Measurements from ENCODE around the gene MRPL36.

Gene MRPL36

DNA sequence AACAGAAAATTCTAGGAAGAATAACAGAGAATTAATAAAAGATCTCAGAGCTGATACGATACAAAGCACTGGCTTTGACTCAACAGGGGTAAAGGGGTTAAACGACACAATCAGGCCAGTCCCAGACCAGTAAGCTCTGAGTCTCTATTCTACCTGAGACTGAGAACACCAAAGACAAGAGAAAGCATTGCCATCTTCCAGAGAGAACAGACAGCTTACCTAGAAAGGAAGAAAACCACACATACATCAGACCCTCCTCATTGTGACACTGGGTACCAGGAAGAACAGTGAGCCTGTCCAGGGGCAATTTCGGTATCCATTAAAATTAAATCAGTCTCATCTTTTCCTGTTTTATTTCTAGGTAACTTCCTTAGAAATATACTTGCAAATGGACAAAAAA is 41.1 kb downstream of the MRPL36 start:
- Histone ChIP-seq H3K9me2 (replicated peaks; ENCODE audit: insufficient read depth, low read length) (no peaks in the 10 kb centered on the region), H3K4me1 (ENCODE audit: low read length) (no peaks in the 10 kb centered on the region)

DNA sequence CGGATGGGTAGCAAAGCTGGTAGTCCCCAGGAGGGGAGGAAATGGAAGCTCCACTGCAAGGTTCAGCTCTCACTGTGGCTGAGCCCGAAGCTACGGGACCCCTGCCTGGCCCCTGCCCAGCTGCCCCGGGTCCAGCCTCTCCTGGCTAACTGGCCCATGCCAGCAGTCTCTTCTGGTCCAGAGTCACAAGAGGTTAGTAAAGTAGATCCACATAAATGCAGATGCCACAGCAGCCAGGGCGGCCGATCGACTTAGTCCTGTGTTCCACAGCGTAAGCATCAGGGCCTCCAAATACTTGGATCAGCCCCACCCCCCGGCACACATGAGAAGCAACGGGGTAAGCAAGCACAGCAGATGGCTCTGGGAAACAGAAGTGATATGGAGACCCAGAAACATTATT is 42.1 kb downstream of the MRPL36 start:
- H3K27ac ChIP-seq (ENCODE audit: low read length), result no peak overlapping the region
- no peak overlapping the region for H2AFZ ChIP-seq (ENCODE audit: low read length)
- no peak for TF ChIP-seq CTCF (IDR thresholded peaks at IDR 0.05; ENCODE audit: low read length)
- no peak for TF ChIP-seq EZH2phosphoT487 (IDR thresholded peaks at IDR 0.05; ENCODE audit: low read length)
- no peak for TF ChIP-seq EZH2 (optimal IDR thresholded peaks at IDR 0.05; ENCODE audit: low read depth, low read length)
- H3K4me3 ChIP-seq (ENCODE audit: low read length), result no peak overlapping the region
- no peaks in the 10 kb centered on the region for H3K4me1 ChIP-seq (ENCODE audit: low read length)
- H3K9me2 ChIP-seq (replicated peaks; ENCODE audit: insufficient read depth, low read length), result no peaks in the 10 kb centered on the region
- no peaks in the 10 kb centered on the region for H3F3A ChIP-seq (ENCODE audit: insufficient read depth, low read length)
- H3K4me2 ChIP-seq (ENCODE audit: low read depth, low read length), result no peak overlapping the region
- no peak overlapping the region for H3K9ac ChIP-seq (ENCODE audit: low read length)
- H3K9me3 ChIP-seq (replicated peaks; ENCODE audit: insufficient read depth, low read length), result no peaks in the 10 kb centered on the region
- H3K79me2 ChIP-seq (ENCODE audit: low read length), result no peaks in the 10 kb centered on the region
- no peak for DNase-seq
- H3K27me3 ChIP-seq (replicated peaks; ENCODE audit: insufficient read depth, low read length), result peaks cover 47% of the 10 kb centered on the region
- no peaks in the 10 kb centered on the region for H3K36me3 ChIP-seq (replicated peaks; ENCODE audit: insufficient read depth, low read length)
- no peaks in the 10 kb centered on the region for H4K20me1 ChIP-seq (ENCODE audit: insufficient read depth, low read length)

More for the DNA sequence above, 41.1 kb downstream of the MRPL36 start:
- no peak for DNase-seq
- no peaks in the 10 kb centered on the region for H3F3A ChIP-seq (ENCODE audit: insufficient read depth, low read length)
- H3K4me2 ChIP-seq (ENCODE audit: low read depth, low read length), result no peak overlapping the region
- peaks cover 42% of the 10 kb centered on the region for H3K27me3 ChIP-seq (replicated peaks; ENCODE audit: insufficient read depth, low read length)
- no peaks in the 10 kb centered on the region for H3K79me2 ChIP-seq (ENCODE audit: low read length)
- no peaks in the 10 kb centered on the region for H4K20me1 ChIP-seq (ENCODE audit: insufficient read depth, low read length)
- H3K27ac ChIP-seq (ENCODE audit: low read length), result no peak overlapping the region
- H3K36me3 ChIP-seq (replicated peaks; ENCODE audit: insufficient read depth, low read length), result no peaks in the 10 kb centered on the region
- H3K4me3 ChIP-seq (ENCODE audit: low read length), result no peak overlapping the region
- TF ChIP-seq EZH2phosphoT487 (IDR thresholded peaks at IDR 0.05; ENCODE audit: low read length), result no peak
- no peak for TF ChIP-seq EZH2 (optimal IDR thresholded peaks at IDR 0.05; ENCODE audit: low read depth, low read length)
- no peak for TF ChIP-seq CTCF (IDR thresholded peaks at IDR 0.05; ENCODE audit: low read length)
- H3K9me3 ChIP-seq (replicated peaks; ENCODE audit: insufficient read depth, low read length), result no peaks in the 10 kb centered on the region
- no peak overlapping the region for H2AFZ ChIP-seq (ENCODE audit: low read length)
- H3K9ac ChIP-seq (ENCODE audit: low read length), result no peak overlapping the region

- Histone ChIP-seq H3K4me3 (ENCODE audit: low read length) (no peak overlapping the region), H3K27ac (ENCODE audit: low read length) (no peak overlapping the region), H3K27me3 (replicated peaks; ENCODE audit: insufficient read depth, low read length) (peaks cover 55% of the 10 kb centered on the region)
Measured at GRCh38 chr5:1756481-1756880, 43.2 kb downstream of the MRPL36 start.

More at GRCh38 chr5:1756481-1756880, 43.2 kb downstream of the MRPL36 start:
- no peak overlapping the region for H3K4me2 ChIP-seq (ENCODE audit: low read depth, low read length)
- DNase-seq, result no peak
- TF ChIP-seq EZH2 (optimal IDR thresholded peaks at IDR 0.05; ENCODE audit: low read depth, low read length), result no peak
- TF ChIP-seq CTCF (IDR thresholded peaks at IDR 0.05; ENCODE audit: low read length), result no peak
- no peak for TF ChIP-seq EZH2phosphoT487 (IDR thresholded peaks at IDR 0.05; ENCODE audit: low read length)
- H3K4me1 ChIP-seq (ENCODE audit: low read length), result no peaks in the 10 kb centered on the region
- no peaks in the 10 kb centered on the region for H3F3A ChIP-seq (ENCODE audit: insufficient read depth, low read length)
- H3K9me2 ChIP-seq (replicated peaks; ENCODE audit: insufficient read depth, low read length), result no peaks in the 10 kb centered on the region
- no peak overlapping the region for H3K9ac ChIP-seq (ENCODE audit: low read length)
- H3K9me3 ChIP-seq (replicated peaks; ENCODE audit: insufficient read depth, low read length), result no peaks in the 10 kb centered on the region
- no peaks in the 10 kb centered on the region for H3K79me2 ChIP-seq (ENCODE audit: low read length)
- no peaks in the 10 kb centered on the region for H3K36me3 ChIP-seq (replicated peaks; ENCODE audit: insufficient read depth, low read length)
- no peaks in the 10 kb centered on the region for H4K20me1 ChIP-seq (ENCODE audit: insufficient read depth, low read length)
- no peak overlapping the region for H2AFZ ChIP-seq (ENCODE audit: low read length)
